ENCODE data around the gene HYDIN.
"Not testable (repeated sequence)": the region's sequence is repeated elsewhere in the genome, so short reads cannot be mapped to it uniquely, and the experiment has no call there.

HYDIN gene

GRCh38 chr16:71080777-71081176, 149.7 kb downstream of the HYDIN start:
- not testable (repeated sequence) for DNase-seq

- not testable (repeated sequence) for DNase-seq
These were observed 150.3 kb downstream of the HYDIN start for GRCh38 chr16:71080262-71080661.

- not testable (repeated sequence) for DNase-seq
These were observed 159.9 kb downstream of the HYDIN start for GRCh38 chr16:71070651-71071050.

GRCh38 chr16:71069842-71070241, 160.7 kb downstream of the HYDIN start:
- DNase-seq, result not testable (repeated sequence)

- DNase-seq, result not testable (repeated sequence)
These were observed 176.5 kb downstream of the HYDIN start for GRCh38 chr16:71053897-71054609.

- DNase-seq, result not testable (repeated sequence)
These were observed 180.2 kb downstream of the HYDIN start for GRCh38 chr16:71050307-71050706.

GRCh38 chr16:71039368-71040111, 191.0 kb downstream of the HYDIN start:
- not testable (repeated sequence) for DNase-seq

- not testable (repeated sequence) for DNase-seq
These were observed 192.1 kb downstream of the HYDIN start for GRCh38 chr16:71038421-71038820.

- not testable (repeated sequence) for DNase-seq
These were observed 192.5 kb downstream of the HYDIN start for GRCh38 chr16:71037987-71038386.

GRCh38 chr16:71028032-71028727, 202.3 kb downstream of the HYDIN start:
- DNase-seq, result not testable (repeated sequence)

GRCh38 chr16:71027511-71027910, 203.0 kb downstream of the HYDIN start:
- not testable (repeated sequence) for DNase-seq

GRCh38 chr16:71023851-71024439, 206.6 kb downstream of the HYDIN start:
- DNase-seq, result not testable (repeated sequence)

- DNase-seq, result not testable (repeated sequence)
These were observed 208.5 kb downstream of the HYDIN start for GRCh38 chr16:71021961-71022537.

GRCh38 chr16:71019067-71019682, 211.3 kb downstream of the HYDIN start:
- not testable (repeated sequence) for DNase-seq

- DNase-seq, result not testable (repeated sequence)
These were observed 215.1 kb downstream of the HYDIN start for GRCh38 chr16:71015419-71015818.

GRCh38 chr16:71009440-71010223, 220.9 kb downstream of the HYDIN start:
- DNase-seq, result not testable (repeated sequence)

- DNase-seq, result not testable (repeated sequence)
These were observed 224.0 kb downstream of the HYDIN start for GRCh38 chr16:71006516-71006915.

- not testable (repeated sequence) for DNase-seq
These were observed 230.8 kb downstream of the HYDIN start for GRCh38 chr16:70999735-71000134.

GRCh38 chr16:70995799-70996198, 234.7 kb downstream of the HYDIN start:
- DNase-seq, result not testable (repeated sequence)

- DNase-seq, result not testable (repeated sequence)
These were observed 238.0 kb downstream of the HYDIN start for GRCh38 chr16:70992511-70992910.
